ENCODE data around the gene TAT.
"Not testable (repeated sequence)": the region's sequence is repeated elsewhere in the genome, so short reads cannot be mapped to it uniquely, and the experiment has no call there.

Gene TAT
- 0 reads per million in 3 experiments for total RNA-seq

DNA sequence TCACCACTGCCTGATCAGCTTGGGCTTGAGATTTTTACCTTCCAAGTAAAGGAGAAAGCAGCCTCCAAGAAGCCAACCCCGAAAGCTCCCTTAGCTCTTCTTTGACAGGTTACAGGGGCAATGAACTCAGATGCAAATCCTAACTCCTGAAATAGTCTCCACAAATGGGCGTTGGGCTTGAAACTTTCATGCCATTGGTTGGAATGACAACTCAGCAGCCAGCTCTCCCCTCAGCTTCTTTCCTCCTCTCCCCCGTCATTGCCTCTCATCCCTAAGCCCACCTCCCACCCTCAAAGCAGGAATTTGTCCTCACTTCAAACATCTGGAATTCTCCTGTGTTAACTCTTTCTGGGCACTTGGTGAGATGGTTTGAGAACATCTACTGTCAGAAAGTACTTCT, at the start of gene TAT:
Gene TAT (minus strand): TSS at position 122 of the 400 bp plus-strand sequence. CDS start 677 bp downstream, outside the sequence.
- DNase-seq, result no peak

DNA sequence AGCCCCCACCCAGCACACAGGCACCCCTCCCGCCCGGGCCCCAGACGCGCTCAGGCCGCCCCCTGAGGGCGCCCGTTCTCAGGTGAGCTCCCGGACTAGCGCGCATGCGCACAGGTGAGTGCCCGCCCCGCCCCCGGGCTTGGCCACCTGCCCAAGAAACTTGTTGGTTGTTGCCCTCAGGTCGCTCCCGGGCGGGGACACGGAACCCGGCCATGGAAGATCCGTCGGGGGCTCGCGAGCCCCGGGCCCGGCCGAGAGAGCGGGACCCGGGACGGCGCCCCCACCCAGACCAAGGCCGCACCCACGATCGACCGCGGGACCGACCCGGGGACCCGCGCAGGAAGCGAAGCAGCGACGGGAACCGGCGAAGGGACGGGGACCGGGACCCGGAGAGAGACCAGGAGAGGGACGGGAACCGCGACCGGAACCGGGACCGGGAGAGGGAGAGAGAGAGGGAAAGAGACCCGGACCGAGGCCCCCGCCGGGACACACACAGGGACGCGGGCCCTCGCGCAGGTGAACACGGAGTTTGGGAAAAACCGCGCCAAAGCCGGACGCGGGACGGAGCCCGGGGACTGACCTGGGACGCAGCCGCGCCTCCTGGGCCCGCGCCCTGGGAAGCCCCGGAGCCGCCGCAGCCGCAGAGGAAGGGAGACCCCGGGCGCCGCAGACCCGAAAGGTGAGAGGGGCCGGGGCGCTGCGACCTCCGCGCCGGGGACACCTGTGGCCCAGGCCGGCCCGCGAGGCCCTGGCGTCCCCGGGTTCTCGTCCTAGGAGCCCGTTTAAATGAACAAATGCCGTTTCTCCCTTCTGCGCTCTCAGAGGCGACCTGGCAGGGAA, 49.3 kb upstream of the TAT start, which contains the start of gene MARVELD3:
Gene MARVELD3 (plus strand): TSS at position 167 of the 840 bp plus-strand sequence. CDS start 46 bp downstream, at position 213.
- DNase-seq, result no peak

DNA sequence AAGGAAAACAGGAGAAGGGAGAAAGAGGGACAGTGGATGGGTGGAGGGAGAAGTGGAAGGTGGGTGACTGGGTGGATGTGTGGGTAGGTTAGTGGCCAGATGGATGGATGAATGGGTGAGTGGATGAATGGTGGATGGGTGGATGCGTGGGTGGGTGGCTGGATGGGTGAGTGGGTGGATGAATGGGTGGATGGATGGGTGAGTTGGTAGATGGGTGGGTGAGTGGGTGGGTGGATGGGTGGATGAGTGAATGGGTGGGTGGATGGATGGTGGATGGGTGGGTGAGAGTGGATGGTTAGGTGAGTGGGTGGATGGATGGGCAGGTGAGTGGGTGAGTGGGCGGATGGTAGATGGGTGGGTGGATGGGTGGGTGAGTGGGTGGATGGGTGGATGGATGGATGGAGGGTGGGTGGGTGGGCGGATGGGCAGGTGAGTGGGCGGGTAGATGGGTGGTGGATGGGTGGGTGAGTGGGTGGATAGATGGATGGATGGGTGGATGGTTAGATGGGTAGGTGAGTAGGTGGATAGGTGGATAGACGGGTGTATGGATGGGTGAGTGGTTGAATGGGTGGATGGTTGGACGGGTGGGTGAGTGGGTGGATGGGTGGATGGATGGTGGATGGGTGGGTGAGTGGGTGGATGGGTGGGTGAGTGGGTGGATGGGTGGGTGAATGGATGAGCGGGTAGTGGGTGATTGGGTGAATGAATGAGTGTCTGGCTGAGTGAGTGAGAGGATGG, 48.4 kb upstream of the TAT start:
- DNase-seq, result no peak

- DNase-seq, result no peak
Observed at GRCh38 chr16:71623597-71623996, 46.7 kb upstream of the TAT start.

DNA sequence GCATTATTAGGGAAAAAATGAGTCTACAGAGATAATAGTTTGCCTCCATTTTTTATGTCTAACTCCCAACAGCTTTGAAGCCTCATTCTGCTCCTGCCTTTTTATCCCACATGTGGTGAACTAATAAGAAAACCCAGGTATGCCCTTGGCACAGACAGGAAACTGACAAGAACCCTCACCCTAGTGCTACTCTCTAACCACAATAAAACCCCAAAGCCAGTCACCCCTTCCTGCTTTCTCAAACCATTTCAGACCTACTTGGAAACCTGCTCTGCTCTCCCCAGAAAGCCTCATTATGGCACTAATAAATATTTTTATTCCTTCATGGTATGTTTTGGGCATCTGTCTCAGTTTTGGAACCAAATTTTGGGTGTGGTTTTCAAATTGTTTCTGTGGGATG, 45.2 kb upstream of the TAT start:
- no peak for DNase-seq

DNA sequence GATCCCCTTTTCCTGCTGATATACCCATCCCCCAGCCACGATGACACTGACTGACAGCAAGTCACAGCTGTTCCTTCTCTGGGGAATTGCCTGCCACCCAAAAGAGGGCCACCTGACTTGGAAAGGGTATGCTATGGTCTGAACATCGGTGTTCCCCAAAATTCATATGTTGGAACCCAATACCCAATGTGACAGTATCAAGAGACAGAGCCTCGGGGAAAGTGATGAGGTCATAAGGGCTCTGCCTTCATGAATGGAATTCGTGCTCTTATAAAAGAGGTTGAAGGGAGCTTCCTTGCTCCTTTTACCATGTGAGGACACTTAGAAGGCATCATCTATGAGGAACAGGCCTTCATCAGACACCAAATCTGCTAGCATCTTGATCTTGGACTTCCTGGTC, 41.5 kb upstream of the TAT start:
- no peak for DNase-seq

- DNase-seq, result not testable (repeated sequence)
Observed at GRCh38 chr16:71614956-71615355, 38.1 kb upstream of the TAT start.

DNA sequence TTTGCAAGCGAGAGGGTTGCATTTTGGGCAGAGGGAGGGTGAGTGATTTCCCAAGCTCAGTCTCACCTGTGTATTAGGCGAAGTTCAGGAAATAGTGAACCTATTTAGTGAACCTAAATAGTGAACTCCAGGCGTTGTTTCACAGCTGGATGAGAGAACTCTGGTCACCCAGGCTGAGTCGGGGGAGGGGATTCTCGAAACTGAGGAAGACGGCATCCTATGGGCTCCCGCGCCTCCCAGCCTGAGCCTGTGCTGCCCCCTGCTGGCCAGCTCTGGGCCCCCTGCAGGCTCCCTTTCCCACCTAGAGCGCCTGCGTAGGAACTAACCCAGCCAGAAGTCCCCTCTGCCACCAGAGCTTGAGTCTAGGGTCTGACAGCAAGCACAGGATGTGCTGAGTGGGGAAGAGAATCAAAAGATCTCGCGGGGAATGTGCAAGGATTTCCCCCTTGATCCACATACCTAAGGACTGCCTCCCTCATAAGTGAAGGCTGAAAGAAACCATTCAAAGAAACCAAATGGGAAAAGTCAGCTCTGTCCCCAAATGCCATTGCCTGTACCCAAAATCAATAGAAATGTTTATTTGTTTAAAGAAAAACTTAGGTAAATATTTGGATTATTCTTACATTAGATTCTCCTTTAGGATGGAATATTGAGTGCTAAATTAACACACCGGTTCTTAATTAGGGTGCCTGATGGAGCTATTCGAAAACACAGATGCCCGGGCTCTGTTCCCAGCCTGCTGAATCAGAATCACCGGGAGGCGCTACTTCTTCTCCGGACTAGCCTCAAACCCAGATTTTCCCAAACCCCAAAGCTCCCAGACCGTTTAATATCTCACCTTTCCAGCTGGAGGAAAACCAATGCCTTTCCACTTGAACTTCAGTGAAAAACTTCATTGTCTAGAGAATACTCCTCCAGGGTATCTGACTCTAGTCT, 34.3 kb upstream of the TAT start:
- DNase-seq, result peak; percentile 52

DNA sequence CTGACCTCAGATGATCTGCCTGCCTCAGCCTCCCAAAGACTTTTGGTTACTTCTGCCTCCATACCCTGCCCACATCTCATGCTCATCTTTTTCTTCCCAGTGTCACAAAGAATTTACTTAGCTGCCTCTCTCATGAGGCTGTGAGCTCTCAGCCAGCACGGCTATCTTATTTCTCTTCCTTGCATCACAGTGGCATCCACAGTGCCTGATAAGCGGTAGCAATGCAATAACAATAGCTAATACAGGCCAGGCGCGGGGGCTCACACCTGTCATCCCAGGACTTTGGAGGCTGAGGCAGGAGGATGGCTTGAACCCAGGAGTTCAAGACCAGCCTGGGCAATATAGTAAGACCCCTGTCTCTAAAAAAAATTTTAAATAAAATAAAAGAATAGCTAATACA, 33.6 kb upstream of the TAT start:
- DNase-seq, result no peak

DNA sequence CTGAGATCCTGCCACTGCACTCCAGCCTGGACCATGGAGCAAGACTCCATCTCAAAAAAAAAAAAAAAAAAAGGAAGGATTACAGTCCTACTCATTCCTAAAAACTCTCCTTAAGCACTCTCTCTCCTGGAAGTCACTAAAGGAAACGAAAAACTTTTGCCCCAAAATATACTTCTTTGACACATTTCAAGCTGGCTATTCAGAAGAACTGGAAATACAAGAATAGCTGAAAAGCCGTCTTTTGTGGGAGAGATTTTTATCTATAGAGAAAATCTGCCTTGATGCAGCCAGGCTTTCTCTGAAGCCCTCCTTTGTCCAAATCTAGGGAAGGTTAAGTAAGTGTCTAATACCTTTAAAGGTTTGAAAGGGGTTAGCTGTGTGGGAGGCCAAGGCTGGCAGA, 32.2 kb upstream of the TAT start:
- no peak for DNase-seq

GRCh38 chr16:71600822-71601221, 23.9 kb upstream of the TAT start:
- no peak for DNase-seq

GRCh38 chr16:71598426-71598825, 21.5 kb upstream of the TAT start:
- not testable (repeated sequence) for DNase-seq

- not testable (repeated sequence) for DNase-seq
Observed at GRCh38 chr16:71595340-71595826, 18.5 kb upstream of the TAT start.

- no peak for DNase-seq
Observed at GRCh38 chr16:71594000-71594646, 17.2 kb upstream of the TAT start.

DNA sequence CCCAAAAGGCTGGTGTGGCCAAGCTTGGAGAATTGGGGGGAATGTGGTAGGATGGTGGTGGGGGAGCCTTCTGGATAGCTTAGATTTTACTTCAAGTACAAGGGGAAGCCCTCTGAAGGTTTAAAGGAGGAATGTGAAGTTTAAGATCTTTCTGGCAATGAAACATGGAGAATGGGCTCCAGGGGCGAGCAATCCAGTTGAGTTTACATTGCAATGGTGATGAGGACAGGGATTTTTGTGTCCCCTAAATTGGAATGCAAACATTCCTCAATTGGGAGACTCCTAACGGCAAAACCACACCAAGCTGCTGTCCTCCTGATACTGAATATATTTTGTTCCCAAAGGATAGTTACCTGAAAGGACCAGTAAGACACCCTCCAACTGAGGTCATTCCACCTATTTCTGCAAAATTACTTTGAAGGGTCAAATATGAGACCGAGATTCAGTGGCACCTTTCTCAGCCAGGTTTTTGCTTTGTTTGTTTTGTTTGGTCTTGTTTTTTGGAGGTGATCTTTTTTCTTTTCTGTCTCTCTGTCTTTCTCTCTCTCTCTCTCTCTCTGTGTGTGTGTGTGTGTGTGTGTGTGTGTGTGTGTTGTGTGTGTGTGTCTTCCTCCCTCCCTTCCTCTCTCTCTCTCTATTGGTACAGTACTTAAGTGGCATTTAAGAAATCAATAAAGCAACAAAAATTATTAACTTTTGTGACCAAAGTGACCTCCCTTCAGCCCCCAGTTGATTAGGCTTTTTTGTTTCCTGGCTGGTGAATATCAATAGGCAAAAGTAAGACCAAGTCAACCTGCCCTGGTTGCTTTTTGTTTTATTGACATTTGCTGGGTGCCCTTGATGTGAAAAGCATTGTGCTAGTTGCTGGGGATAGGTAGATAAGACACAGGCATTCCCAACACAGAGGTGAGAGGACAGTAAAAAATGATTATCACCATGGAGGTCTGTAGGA, 16.4 kb upstream of the TAT start:
- DNase-seq, result no peak

- DNase-seq, result no peak
Observed at GRCh38 chr16:71591917-71592316, 15.0 kb upstream of the TAT start.

GRCh38 chr16:71590584-71590983, 13.7 kb upstream of the TAT start:
- no peak for DNase-seq

GRCh38 chr16:71590071-71590470, 13.2 kb upstream of the TAT start:
- not testable (repeated sequence) for DNase-seq

- DNase-seq, result not testable (repeated sequence)
Observed at GRCh38 chr16:71589334-71589733, 12.4 kb upstream of the TAT start.

- no peak for DNase-seq
Observed at GRCh38 chr16:71585318-71585703, 8.4 kb upstream of the TAT start.
